Retina (tissue), 1 donor: ENCODE data around the gene MYO5A.

Experiments used
- DNase-seq: peaks from one replicate; pipeline ENCODE4 v3.0.0-alpha.2; 2016

Gene MYO5A

DNA sequence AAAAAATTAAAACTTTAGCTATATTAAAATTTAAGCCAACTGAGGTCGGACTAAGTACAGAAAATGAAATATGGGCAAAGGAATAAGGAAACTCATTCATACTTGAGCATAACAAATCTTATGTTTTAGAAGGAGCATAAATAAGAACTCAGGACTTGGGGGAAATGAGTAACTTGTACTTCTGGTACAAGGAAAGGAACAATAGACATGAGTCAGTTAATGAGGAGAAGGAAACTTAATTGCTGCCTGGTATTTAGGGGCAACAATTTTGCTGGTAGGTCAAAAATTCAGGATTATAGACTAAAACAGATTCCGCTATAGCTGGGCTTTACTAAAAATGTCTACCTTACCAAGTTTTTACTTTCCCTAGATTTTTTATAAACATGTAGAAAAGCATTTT, 113.1 kb downstream of the MYO5A start:
- DNase-seq = no peak

DNA sequence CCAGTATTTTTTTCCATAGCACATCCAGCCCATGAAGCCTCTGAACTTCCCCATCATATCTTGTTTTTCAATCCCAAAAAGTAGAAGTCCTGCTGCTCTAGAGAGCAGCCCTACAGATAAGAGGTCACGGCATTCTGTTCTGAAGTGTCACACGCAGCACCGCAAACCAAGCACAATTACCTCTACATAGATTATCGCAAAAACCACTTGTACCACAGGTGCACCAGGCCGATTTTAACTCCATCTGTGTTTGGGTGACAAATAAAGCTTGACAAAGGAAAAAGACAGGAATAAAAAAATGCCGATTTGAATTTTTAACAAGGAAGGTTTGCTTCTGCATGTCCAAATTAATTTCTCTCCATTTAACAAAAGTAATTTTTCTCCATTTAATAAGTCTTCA, 113.7 kb downstream of the MYO5A start:
- no peak for DNase-seq

DNA sequence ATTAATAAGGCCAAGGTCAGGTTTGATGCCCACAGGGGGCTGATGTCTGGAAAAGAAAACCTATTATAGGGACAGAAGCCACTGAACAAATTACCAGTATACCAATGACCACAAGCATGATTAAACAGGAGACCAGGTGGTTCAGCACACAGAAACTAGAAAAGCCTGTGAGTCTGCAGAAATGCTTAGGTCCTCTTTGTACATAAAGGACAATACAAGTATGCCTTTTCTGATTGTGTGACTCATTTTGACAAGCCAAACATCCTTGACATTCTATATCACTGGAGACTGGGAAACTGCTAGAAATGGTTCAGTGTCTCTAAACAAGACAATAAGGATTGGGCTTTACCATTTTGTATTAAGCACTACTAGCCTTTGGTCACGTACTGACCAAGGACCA, 119.9 kb downstream of the MYO5A start:
- peak; percentile 4 for DNase-seq

DNA sequence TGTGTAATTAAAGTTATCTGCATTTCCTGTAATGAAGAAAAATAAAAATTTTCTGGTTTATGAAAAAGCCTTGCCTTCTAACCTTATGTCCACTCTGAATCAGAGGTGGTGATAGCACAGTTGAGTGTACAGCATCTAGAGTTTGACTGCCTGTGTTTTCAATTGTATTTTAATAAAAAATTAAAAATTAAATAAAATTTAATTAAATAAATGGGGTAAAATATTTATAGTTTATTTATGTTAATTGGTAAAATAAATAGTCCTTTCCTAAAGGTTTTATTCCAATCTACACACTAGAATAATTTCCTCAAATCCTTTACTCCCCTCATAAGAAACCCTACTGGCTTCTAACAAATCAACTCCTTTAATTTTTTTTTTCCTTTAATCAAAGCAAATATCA, 121.3 kb downstream of the MYO5A start:
- DNase-seq = no peak

DNA sequence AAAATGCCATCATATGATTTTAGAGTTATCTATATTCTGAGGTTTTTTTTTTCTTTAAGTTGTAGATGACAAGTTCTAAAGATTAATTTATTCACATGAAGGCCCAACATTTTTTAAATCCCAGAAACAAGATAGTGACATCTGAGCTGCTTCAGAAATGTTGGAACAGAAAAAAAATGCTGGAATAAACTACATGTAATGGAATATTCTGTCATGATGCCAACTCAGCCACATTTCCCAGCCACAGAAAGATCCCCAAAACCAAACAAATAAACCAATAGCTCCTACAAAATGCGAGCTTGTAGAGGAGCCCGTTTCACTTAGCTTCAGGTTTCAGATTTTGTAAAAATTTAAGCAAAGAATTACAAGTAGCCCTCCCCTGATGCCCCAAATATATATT, 122.1 kb downstream of the MYO5A start:
- DNase-seq = no peak

DNA sequence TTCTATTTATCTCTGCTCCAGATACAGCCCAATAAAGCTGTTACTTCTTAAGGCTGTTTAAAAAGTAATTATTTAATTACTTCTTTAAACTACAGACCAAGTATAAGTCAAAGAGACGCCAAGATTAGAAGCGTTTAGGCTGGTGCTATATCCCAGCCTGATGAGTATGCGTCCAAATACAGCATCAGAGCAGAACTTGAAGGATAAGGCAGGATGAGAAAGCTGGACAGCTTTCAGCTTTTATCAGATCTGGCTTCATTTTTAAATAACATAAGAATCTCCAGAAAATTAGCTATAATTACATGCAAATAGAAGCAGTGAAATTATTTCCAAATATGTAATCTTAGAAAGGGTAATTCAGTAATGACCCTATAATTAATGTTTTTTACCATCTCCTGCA, 122.8 kb downstream of the MYO5A start:
- no peak for DNase-seq

DNA sequence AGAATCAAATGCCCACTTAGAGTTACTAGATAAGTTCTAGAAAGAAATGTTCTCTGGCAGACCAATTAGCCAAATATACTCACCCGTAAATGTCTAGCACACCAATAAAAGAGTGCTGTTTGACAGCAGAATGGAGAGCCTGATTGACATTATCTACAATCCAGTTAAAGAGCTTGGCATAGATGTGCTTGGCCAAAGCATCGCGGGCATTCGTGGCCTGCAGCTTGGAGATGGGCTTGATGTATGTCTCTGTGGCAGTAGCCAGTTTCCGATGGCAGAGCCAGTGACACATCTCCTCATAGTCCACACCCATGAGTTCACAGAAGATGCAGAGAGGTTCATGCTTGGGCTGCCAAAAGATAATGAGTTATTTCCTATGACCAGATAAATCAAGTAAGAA, 131.6 kb downstream of the MYO5A start:
- no peak for DNase-seq

DNA sequence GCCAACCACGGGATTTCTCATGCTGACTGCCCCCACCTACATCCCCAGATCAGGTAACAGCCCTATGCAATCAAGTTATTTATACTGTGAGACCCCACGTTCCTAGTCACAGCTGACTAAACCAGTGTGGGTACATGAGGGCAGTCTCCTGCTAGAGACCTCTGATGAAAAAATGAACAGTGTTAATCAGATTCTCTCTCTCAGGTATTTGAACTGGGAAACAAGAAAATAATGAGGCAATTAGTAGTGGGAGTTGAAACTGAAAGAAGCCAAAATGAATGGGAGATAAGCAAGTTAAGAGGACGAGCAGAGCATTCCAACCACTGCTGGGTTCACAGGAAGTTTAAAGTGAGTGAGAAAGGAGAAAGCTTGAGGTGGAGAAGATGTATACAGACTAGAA, 134.6 kb downstream of the MYO5A start:
- DNase-seq = no peak

DNA sequence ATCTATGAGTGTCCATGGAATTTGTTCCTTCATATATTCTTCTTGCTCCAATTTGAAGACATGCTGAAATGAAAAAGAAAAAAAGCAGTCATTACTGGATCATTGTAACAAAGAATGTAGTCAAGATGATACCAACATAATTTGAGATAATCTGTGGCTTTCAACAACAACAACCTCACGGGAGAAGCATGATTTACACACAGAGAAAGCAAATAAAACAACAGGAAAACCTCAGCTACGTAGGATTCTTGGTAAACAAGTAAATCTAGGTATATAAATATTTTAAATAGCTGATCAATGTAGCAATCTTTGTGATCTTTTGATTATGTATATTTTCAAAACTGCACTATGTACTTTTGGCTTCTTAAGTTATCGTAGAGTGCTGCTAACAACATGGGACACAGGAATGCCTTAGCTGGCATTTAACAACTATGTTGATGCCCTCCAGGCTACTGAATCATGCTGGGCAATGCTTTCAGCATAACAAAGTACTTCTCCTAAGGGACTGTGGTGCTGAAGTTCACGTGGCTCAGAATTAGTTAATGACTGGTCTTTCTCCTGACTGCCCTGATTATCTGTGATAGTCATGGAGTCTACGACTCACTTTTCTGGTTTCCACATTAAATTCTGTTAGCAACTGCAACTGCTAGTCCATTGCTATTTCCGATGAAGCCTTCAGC, 136.5 kb downstream of the MYO5A start:
- DNase-seq = no peak

DNA sequence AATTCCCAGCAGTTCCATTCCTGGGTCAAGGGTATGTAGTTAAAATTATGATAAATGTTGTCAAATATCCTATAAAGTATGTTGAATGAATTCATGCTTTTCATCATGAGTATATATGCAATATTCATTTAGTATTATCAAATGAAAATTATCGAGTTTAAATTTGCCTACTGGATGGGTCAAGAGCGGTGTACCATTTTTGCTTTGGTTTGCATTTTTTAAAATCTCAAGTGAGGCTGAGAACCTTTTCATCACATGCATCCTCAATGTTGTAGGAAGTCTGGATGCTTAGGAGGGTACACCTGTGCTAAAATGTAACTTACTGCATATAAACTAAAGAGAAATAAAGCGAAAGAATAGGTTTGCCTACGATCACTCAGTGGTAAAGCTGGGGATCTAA, 137.6 kb downstream of the MYO5A start:
- no peak for DNase-seq

DNA sequence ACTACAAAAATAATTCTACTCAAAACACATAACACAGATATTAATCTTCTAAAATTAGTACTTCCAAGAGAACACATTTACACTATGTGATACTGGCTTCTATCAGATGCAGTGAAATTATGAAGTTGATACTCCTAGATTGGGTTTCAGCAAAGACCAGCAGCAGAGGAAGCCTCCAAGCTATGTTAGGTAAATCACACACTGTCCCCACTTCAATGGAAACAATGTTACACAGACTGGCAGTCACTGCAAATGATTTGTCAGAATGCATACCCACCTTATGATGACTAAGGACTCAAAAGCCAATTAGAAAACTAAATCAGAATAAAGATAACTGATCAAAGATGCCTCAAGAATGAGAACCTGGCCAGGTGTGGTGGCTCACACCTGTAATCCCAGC, 143.0 kb downstream of the MYO5A start:
- no peak for DNase-seq

DNA sequence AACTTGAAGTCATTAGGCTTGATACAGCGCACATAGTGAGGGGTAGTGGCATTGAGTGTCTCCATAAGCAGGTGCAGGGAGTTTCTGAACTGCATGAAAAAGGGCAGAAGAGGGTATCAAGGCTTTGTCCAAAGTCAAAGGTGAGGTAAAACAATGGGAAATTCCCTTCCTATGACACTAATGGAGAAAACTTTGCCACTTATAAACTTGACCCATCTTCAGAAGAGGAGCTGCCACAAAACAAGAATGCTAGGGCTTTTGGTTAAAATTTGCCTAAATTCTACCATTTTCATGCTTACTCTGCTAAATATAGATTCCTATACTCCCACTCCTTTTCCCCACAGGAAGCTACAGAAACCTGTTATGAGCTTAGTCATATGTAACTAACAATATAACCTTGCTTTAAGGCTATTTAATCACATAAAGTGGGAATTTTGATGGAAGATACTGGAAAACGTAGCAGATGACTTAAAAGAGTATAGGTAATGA, 145.5 kb downstream of the MYO5A start:
- no peak for DNase-seq

DNA sequence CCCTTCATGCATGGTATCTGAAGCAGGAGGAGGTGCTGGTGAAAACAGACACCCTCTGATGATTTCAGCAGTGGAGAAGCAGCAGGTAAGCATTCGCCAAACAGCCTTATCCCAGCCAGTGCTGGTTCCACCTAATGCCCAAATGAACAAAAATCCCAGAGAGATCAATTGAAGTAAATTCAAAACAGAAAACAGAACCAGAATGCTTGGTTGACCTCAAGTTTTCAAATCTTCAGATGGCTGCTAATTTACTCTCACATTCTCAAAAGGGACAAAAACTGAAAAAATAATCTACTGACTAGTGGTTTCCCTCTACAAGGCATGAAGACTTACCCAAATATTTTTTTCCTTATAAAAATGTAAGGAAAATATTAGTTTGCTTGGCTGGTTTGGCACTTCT, 146.0 kb downstream of the MYO5A start:
- DNase-seq = no peak

DNA sequence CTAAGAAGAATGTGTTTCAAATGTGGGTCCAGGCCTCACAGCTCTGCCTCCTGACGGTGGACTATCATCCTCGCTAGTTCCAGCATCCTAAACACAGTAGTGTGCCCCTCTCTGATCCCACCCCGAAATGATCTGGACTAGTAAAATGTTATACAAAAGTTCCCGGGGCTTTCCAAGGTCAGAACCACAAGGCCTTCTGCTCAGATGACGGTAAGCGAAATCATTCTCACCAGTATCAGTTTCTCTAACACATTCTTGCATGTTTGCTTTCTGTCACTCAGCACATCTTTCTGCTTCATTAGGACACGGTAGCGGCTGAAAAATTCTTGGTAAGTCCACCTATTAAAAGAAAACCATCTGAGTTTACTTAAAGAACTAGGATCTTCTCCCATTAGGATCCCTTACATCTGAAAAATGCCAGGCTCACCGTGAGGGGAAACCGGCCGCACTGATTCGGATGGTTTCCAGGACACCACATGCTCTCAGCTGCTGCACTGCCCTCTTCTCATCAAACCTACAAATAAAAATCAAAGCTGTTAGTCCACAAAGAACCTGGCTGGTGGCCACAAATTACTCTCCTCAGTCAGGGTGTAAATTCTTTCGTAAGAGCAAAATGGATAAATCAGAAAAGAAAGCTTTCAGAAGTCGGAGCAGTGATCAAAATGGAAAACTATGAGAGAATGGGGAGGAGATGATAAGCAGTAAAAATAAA, 149.1 kb downstream of the MYO5A start:
- DNase-seq = no peak

DNA sequence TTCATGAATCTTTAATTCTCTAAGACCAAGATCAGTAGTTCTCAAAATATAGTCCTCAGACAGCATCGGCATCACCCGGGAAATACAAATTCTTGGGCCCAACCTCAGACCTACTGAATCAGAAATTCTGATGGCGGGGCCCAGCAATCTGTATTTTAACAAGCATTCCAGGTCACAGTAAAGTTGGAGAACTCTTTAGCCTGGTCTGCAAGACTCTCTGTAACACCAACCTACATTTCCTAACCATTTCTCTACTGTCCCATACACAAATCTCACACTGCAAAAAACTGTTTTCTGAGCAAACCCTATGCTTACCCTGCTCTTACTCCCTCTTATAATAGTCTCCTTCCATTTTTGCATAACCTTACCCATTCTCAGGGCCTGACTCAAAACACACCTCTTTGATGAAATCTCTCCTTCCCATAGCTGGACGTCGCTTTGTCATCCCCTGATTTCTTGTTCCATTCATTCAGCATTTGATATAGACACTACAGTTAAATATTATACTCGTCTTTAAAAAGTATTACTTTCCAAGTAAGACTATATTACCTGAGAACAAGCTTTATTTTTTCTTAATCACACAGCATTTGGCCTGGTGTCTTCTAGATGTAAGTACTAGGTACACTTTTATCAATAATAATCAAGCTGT, 149.8 kb downstream of the MYO5A start:
- DNase-seq = no peak

DNA sequence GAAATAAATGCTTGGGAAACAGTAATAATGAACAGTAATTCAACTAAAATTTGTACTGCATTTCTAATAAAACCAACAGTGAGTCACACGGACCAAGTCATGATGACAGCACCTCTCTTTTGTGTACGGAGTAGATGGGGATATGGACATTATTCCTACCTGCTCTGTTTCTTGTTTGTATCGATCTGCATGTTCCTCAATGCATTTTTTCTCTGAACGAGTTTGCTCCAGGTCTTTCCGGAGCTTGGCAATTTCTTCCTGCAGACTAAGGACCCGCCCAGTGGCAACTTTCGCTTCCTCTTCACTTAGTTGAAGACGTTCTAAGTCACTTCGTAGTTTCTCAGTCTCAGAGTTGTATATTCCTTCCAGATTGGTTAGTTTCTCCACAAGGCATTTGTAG, 158.7 kb downstream of the MYO5A start:
- DNase-seq = no peak

DNA sequence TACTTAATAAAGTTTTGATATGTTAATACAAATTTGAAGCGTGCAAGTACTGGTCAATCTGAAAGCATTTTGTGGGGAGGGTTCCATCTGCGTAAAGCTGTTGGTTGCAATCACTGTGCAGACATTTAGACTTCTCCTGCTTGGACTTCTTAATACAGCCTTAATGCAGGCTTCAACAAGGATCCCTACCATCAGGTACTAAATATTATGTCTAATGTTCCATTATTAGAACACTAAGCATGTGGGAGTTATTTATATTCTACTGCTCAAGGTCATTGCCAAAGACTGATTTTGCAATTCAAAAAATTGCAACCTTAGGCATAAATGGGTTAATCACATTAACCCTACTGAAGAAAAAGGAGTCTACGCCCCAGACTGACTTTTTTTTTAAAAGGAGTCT, 159.2 kb downstream of the MYO5A start:
- no peak for DNase-seq

DNA sequence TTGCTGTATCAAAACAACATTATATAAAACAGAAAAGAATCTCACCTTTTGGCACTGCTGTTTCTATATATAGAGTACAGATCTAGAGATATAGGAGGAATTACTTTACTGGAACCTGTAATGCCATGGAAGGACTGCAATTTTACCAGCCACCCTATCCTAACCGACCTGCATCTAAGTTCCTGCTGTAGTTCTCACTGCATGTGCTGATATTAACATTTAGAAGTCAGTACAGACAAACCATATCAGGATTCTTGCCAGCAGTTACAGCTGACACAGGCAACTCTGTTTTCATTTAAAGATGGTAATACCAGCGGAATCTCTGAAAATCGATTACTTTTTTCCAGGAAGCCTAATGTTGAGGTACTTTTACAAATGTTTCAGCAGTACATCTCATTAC, 159.7 kb downstream of the MYO5A start:
- DNase-seq = no peak

DNA sequence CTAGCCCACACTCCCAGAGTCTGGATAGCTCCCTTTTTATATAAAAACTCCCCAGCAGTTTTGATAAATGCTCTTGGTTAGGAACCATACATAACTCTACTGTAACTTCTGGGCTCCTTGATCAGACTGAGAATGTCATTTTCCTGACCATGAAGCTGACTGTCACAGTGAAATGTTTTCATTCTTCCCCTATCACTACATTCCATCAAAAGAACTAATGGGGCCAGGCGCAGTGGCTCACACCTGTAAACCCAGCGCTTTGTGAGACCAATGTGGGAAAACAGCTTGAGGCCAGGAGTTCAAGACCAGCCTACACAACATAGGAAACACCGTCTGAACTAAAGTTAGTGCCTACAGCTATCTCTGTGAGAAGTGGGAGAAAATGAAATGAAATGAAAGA, 160.3 kb downstream of the MYO5A start:
- DNase-seq = no peak

DNA sequence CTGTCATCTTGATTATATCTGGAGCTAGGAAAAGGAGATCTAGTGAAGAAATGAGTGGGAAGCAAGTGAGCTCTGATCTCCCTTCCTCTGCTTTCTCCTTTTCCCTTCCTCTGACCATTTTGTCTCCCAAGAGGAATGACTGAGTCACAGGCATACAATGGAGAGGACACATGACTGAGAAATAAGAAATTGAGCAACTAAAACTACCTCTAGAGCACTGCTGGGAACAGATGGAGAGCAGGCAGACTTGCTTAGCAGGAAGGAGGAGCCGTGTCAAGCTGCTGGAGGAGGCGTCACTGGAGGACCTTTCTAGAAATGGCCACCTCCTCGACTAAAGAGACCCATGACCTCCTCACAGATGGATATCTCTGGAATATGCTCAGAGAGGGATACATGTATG, 166.2 kb downstream of the MYO5A start:
- DNase-seq = no peak

DNA sequence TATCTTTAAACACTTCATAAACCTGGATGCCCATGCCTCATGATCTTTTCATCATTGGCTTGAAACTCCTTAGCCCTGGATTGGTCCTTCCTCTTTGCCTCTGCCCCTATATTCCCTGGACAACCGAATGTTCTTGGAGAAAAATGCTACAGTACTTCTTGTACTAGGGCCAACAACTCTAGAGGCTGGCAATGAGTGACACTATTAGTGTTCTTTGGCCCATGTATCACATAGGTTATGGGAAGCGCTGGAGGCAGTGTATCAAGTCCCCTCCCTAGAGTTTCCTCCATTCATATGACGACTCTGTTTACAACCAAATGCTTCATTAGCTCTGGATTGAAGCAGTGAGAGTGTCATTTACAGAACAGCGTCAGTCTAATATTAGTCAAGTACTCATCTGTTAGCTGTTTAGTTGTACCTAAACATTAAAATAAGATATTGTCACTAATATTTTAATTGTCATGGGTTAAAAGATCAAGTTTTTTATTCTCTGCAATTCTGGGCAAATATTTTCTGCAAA, 166.6 kb downstream of the MYO5A start:
- no peak for DNase-seq

DNA sequence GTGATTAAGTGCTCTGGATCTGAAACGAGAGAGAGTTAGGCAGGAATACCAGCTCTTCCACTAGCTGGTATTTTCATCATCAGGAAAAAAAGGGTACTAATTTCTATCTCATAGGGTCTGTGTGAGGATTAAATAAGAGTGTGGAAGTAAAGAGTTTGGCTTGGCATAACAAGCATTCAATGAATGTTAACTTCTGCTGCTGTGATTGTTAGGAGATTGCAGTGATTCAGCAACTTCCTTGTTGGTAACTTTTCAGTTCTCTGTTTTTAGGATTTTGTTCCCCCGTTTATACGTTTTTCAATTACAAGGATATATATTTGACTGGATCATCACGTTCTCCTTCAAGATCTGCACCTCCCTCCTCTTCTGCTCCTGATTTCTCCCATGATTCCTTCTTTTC, 167.2 kb downstream of the MYO5A start:
- DNase-seq = no peak

DNA sequence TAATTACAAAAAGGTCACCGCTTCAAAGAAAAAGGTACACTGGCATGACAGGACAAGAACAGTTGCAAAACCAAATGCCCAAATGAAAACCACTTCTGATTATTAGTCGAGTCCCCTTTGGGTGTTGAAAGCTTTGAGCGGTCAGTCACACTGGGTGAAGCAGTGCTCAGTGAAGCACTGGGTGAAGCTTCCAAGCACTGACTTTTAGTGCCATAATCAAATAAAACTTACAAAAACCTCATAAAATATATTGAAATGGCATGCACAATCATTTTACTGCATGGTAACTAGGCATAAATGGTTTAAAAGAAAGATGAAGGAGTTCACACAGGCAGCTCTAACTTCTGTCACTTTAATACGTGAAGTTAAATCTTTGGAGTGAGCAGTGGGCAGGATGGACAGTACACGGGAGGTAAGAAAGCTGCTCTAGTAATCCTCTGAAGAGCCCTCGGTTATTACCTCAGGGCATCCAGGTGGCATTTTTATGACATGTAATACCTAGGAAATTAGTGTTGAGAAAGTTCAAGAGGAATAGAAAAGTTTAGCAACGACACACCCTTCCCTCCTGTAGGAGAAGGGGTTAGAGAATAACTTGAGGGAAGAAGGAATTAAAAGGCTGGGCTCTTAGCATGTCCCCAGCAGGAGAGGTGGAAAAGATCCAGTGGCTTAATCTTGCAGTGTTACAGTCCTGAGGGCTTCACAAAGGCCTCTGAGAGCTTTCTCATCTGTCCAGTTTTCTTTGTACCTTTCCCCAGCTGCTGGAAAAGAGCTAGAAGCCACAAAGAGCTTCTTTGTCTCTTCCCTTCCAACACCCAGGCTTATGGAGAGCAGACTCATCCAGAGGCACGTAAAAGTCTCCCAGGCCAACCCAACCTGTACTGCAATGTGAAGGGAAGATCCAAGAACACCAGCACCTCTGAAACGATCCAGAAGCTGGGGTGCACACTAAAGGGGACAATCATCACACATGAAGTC, 168.2 kb downstream of the MYO5A start:
- no peak for DNase-seq
